GM12878 (cell line): Measurements from ENCODE around the gene VCL.

ENCODE experiments used
- CREB1 ChIP-seq: IDR thresholded peaks from 2 replicates; pipeline ENCODE4 v1.6.1; 2012; ENCODE audit warnings: low read depth, mild to moderate bottlenecking, inconsistent platforms
- CTCF ChIP-seq, 3 experiments: IDR thresholded peaks in 2 of 3; conservative IDR thresholded peaks in 1 of 3; 2 replicates each; pipeline ENCODE4 v1.5.1; 2011; ENCODE audit warnings: low read depth in 3 of 3, low read length in 3 of 3, mild to moderate bottlenecking in 3 of 3, control low read depth in 2 of 3, moderate library complexity in 2 of 3, inconsistent platforms in 1 of 3, mixed read lengths in 1 of 3; ENCODE audit not compliant: control insufficient read depth in 2 of 3, insufficient read depth in 1 of 3; ENCODE audit errors: extremely low read depth in 1 of 3
- MAX ChIP-seq: IDR thresholded peaks from 2 replicates; pipeline ENCODE4 v1.6.1; 2012; ENCODE audit warnings: low read depth, low read length, improper control_type of control experiment
- REST ChIP-seq: IDR thresholded peaks from 2 replicates; pipeline ENCODE4 v1.6.1; 2012; ENCODE audit warnings: mild to moderate bottlenecking, low read depth, low read length
- USF2 ChIP-seq: IDR thresholded peaks from 2 replicates; pipeline ENCODE4 v1.6.1; 2011; ENCODE audit warnings: low read depth, low read length, improper control_type of control experiment, borderline replicate concordance
- YY1 ChIP-seq: IDR thresholded peaks from 2 replicates; pipeline ENCODE4 v1.6.1; 2011; ENCODE audit warnings: low read depth, mild to moderate bottlenecking, low read length

- TF ChIP-seq CTCF (IDR thresholded peaks at IDR 0.05 in 2 of 3, conservative IDR thresholded peaks at IDR 0.05 in 1 of 3; ENCODE audit: control insufficient read depth in 2 of 3, extremely low read depth in 1 of 3, insufficient read depth in 1 of 3, low read depth in 3 of 3, low read length in 3 of 3) (no peak), MAX (no peak), REST (no peak), CREB1 (no peak), YY1 (no peak), USF2 (no peak)
Measured at GRCh38 chr10:73970845-73971244, 27.1 kb upstream of the VCL start.
